Kidney epithelial cell (primary cell): ENCODE data around the gene CDK5RAP2. TPM values are rescaled to one million over a fixed set of nuclear protein-coding genes. Genes with fewer than 3 reads are reported as not detected.
"Not testable (repeated sequence)": the region's sequence is repeated elsewhere in the genome, so short reads cannot be mapped to it uniquely, and the experiment has no call there.

Source experiments
- DNase-seq: peaks from one replicate; pipeline ENCODE4 v3.0.0-alpha.2; 2010; ENCODE audit warnings: low read depth
- H3K27me3 ChIP-seq: 2 replicates; pipeline ENCODE4 v1.6.0; 2011; ENCODE audit warnings: low read length; ENCODE audit not compliant: control insufficient read depth, insufficient read depth
- H3K36me3 ChIP-seq: 2 replicates; pipeline ENCODE4 v1.5.1; 2011; ENCODE audit warnings: low read length; ENCODE audit not compliant: control insufficient read depth, insufficient read depth
- H3K4me3 ChIP-seq: 2 replicates; pipeline ENCODE4 v1.5.1; 2011; ENCODE audit warnings: low read depth, mild to moderate bottlenecking, control low read depth, low read length
- CTCF ChIP-seq: IDR thresholded peaks from 2 replicates; pipeline ENCODE4 v1.5.1; 2011; ENCODE audit warnings: mild to moderate bottlenecking, moderate library complexity, low read length, control low read depth, inconsistent platforms; ENCODE audit not compliant: insufficient read depth, poor library complexity, severe bottlenecking
- total RNA-seq: library from RNA; depleted of rRNA; stranded (reverse); fragments of >200 nt; gene quantifications from 2 replicates; pipeline ENCODE4 v1.2.3, GENCODE V29; 2015

The CDK5RAP2 gene
- total RNA-seq, 1 donor from 2014 or later = 41.9 TPM

GRCh38 chr9:120463765-120464164, 116.2 kb downstream of the CDK5RAP2 start:
- Histone ChIP-seq H3K36me3 (no peaks in the 10 kb centered on the region), H3K27me3 (no peaks in the 10 kb centered on the region), H3K4me3 (no peak overlapping the region)
- TF ChIP-seq CTCF = no peak
- DNase-seq = no peak

- H3K36me3 ChIP-seq, H3K4me3 ChIP-seq, DNase-seq: not testable (repeated sequence)
Observed at GRCh38 chr9:120461677-120462076, 118.3 kb downstream of the CDK5RAP2 start.

GRCh38 chr9:120456218-120456617, 123.7 kb downstream of the CDK5RAP2 start:
- Histone ChIP-seq H3K27me3 (no peaks in the 10 kb centered on the region), H3K4me3 (no peak overlapping the region), H3K36me3 (peaks cover 1% of the 10 kb centered on the region)
- no peak for DNase-seq
- no peak for TF ChIP-seq CTCF

More at GRCh38 chr9:120461677-120462076, 118.3 kb downstream of the CDK5RAP2 start:
- H3K27me3 ChIP-seq = not testable (repeated sequence)

GRCh38 chr9:120454467-120454866, 125.5 kb downstream of the CDK5RAP2 start:
- Histone ChIP-seq H3K36me3 (peaks cover 1% of the 10 kb centered on the region), H3K4me3 (no peak overlapping the region), H3K27me3 (no peaks in the 10 kb centered on the region)
- TF ChIP-seq CTCF = no peak
- DNase-seq = no peak

GRCh38 chr9:120453792-120454191, 126.2 kb downstream of the CDK5RAP2 start:
- TF ChIP-seq CTCF = no peak
- Histone ChIP-seq H3K36me3 (peaks cover 1% of the 10 kb centered on the region), H3K27me3 (no peaks in the 10 kb centered on the region), H3K4me3 (no peak overlapping the region)
- no peak for DNase-seq

- Histone ChIP-seq H3K36me3 (peaks cover 1% of the 10 kb centered on the region), H3K4me3 (no peak overlapping the region), H3K27me3 (no peaks in the 10 kb centered on the region)
- TF ChIP-seq CTCF = no peak
- no peak for DNase-seq
Observed at GRCh38 chr9:120452631-120453030, 127.3 kb downstream of the CDK5RAP2 start.
